Activated CD4-positive, alpha-beta T cell treated with anti-CD3 and anti-CD28 coated beads for 1 hour (primary cell): ENCODE data around the gene ATP2B2.

Experiments used
- DNase-seq: peaks from one replicate; pipeline ENCODE4 v3.0.0-alpha.2; 2020

Gene ATP2B2

GRCh38 chr3:10378742-10379141, 126.6 kb downstream of the ATP2B2 start:
- DNase-seq = no peak

- DNase-seq = no peak
Measured at GRCh38 chr3:10378246-10378645, 127.1 kb downstream of the ATP2B2 start.

GRCh38 chr3:10377148-10377725, 128.1 kb downstream of the ATP2B2 start:
- no peak for DNase-seq

GRCh38 chr3:10376353-10376752, 129.0 kb downstream of the ATP2B2 start:
- no peak for DNase-seq

GRCh38 chr3:10375296-10376053, 129.9 kb downstream of the ATP2B2 start:
- DNase-seq = no peak

GRCh38 chr3:10374311-10374710, 131.1 kb downstream of the ATP2B2 start:
- no peak for DNase-seq

- DNase-seq = no peak
Measured at GRCh38 chr3:10373686-10374261, 131.6 kb downstream of the ATP2B2 start.

- DNase-seq = no peak
Measured at GRCh38 chr3:10371789-10372188, 133.6 kb downstream of the ATP2B2 start.

GRCh38 chr3:10371167-10371566, 134.2 kb downstream of the ATP2B2 start:
- DNase-seq = no peak

GRCh38 chr3:10370429-10370828, 135.0 kb downstream of the ATP2B2 start:
- no peak for DNase-seq

GRCh38 chr3:10368512-10368911, 136.9 kb downstream of the ATP2B2 start:
- no peak for DNase-seq

- DNase-seq = no peak
Measured at GRCh38 chr3:10367506-10367905, 137.9 kb downstream of the ATP2B2 start.

- DNase-seq = no peak
Measured at GRCh38 chr3:10366651-10367101, 138.7 kb downstream of the ATP2B2 start.

- DNase-seq = no peak
Measured at GRCh38 chr3:10365791-10366190, 139.6 kb downstream of the ATP2B2 start.

GRCh38 chr3:10365316-10365715, 140.1 kb downstream of the ATP2B2 start:
- no peak for DNase-seq

- DNase-seq = no peak
Measured at GRCh38 chr3:10364806-10365205, 140.6 kb downstream of the ATP2B2 start.

GRCh38 chr3:10363935-10364334, 141.5 kb downstream of the ATP2B2 start:
- no peak for DNase-seq

GRCh38 chr3:10361375-10361774, 144.0 kb downstream of the ATP2B2 start:
- DNase-seq = no peak

GRCh38 chr3:10360478-10360877, 144.9 kb downstream of the ATP2B2 start:
- no peak for DNase-seq

GRCh38 chr3:10359761-10360161, 145.6 kb downstream of the ATP2B2 start:
- DNase-seq = no peak

GRCh38 chr3:10358309-10358980, 146.9 kb downstream of the ATP2B2 start:
- DNase-seq = no peak

GRCh38 chr3:10357592-10358308, 147.6 kb downstream of the ATP2B2 start:
- no peak for DNase-seq

GRCh38 chr3:10357095-10357494, 148.3 kb downstream of the ATP2B2 start:
- DNase-seq = no peak
